Tibial artery (tissue), 4 donors: ENCODE data around the gene PSMA2.

Experiments used
- DNase-seq, 2 donors: peaks; one replicate each; pipeline ENCODE4 v3.0.0-alpha.2; 2019
- H3K27ac ChIP-seq, 2 donors: fragments of 200-600 bp; sonication (generic) in 1 of 2; 1 replicate in 1 of 2; 2 replicates in 1 of 2; pipeline ENCODE4 v1.5.1; 2018 to 2019; ENCODE audit warnings: mild to moderate bottlenecking in 1 of 2
- H3K27me3 ChIP-seq, 2 donors: fragments of 200-600 bp; sonication (generic) in 1 of 2; one replicate each; pipeline versions ENCODE4 v1.5.1 to v1.6.0; 2016 to 2019
- H3K36me3 ChIP-seq, 3 donors: fragments of 200-600 bp; sonication (generic) in 2 of 3; one replicate each; pipeline ENCODE4 v1.5.1; 2016 to 2019; ENCODE audit warnings: mild to moderate bottlenecking in 2 of 3
- H3K4me1 ChIP-seq, 4 donors: fragments of 200-600 bp; sonication (generic) in 2 of 4; 1 replicate in 3 of 4; 2 replicates in 1 of 4; pipeline ENCODE4 v1.5.1; 2016 to 2019
- H3K4me3 ChIP-seq, 2 donors: fragments of 200-600 bp; sonication (generic) in 1 of 2; 1 replicate in 1 of 2; 2 replicates in 1 of 2; pipeline ENCODE4 v1.5.1; 2018 to 2019; ENCODE audit warnings: mild to moderate bottlenecking in 2 of 2
- H3K9me3 ChIP-seq, 3 donors: fragments of 200-600 bp; sonication (generic) in 1 of 3; one replicate each; pipeline ENCODE4 v1.5.1; 2016 to 2019
- intact Hi-C: fragments of 100-400 bp; cut with DNase I; formaldehyde crosslinking; loops from one replicate; pipeline ENCODE4 v1.15.0; 2023; ENCODE audit warnings: low total_unique reads
- TF ChIP-seq, protein P1 (sequence below), 2 experiments: fragments of 200-600 bp in 1 of 2; fragments of 450-650 bp in 1 of 2; IDR thresholded peaks; one replicate each; pipeline ENCODE4 v1.5.1; 2017 to 2019; ENCODE audit warnings: antibody characterized with exemption in 2 of 2, mild to moderate bottlenecking in 1 of 2, moderate library complexity in 1 of 2

The PSMA2 gene

DNA sequence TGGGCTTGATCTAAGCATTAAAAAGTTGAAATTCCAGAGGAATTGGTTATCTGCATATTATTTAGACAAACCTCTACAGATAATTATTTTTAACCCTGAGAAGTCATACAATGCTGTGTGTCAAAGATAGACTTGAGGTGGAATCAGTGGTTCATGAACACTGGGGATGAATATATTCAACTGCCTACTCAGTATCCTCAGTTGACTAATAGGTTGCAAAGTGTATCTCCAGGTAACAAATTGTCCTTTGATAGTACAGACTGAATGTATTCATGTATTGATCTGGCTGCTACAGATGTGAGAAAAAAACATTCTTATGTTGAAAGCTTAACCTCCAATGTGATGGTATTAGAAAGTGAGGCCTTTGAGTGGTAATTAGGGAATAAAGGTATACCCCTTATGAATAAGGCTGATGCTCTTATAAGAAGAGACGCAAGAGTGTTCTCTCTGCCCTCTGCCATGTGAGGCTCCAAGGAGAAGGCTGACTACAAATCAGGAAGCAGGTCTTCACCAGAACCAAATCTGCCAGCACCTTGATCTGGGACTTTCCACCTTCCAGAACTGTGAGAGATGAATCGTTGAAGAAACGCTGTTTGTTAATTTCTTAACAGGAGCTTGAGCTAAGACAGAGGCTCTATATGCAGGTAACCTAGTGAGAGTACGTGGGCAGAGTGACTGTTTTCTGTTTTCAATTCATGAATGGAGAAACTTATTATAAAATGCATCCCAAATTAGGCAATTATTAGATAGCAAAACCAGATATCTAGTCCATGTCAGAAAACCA lies 7.7 kb upstream of the PSMA2 start:
- H3K36me3 ChIP-seq: peaks cover 29 to 51% (median 34%) of the 10 kb centered on the region in 3 donors
- TF ChIP-seq, protein P1, sequence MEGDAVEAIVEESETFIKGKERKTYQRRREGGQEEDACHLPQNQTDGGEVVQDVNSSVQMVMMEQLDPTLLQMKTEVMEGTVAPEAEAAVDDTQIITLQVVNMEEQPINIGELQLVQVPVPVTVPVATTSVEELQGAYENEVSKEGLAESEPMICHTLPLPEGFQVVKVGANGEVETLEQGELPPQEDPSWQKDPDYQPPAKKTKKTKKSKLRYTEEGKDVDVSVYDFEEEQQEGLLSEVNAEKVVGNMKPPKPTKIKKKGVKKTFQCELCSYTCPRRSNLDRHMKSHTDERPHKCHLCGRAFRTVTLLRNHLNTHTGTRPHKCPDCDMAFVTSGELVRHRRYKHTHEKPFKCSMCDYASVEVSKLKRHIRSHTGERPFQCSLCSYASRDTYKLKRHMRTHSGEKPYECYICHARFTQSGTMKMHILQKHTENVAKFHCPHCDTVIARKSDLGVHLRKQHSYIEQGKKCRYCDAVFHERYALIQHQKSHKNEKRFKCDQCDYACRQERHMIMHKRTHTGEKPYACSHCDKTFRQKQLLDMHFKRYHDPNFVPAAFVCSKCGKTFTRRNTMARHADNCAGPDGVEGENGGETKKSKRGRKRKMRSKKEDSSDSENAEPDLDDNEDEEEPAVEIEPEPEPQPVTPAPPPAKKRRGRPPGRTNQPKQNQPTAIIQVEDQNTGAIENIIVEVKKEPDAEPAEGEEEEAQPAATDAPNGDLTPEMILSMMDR (IDR thresholded peaks at IDR 0.05): no peak
- intact Hi-C loops: loop anchor here (10.0 kb wide), 1 partner anchor 325 kb away; no protein-coding TSS in a partner anchor

DNA sequence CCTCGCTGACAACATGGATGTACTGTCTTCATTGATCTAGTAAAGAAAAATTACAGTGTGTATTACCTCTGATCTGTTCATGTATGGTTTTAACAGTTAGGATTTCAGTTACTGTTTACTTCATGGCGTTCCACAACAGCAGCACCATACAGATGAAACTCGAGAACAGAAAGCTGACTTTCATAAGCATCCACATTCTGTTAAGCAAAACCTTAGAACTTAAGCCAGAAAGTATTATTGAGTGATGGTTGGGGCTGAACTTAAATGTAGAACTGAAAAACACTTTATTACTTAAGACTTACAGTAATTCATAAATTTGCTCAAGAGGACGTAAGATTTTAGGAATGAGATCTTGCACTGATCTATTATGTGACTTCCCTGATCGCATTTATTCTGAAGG lies 3.9 kb upstream of the PSMA2 start:
- TF ChIP-seq, protein P1 (IDR thresholded peaks at IDR 0.05): no peak
- Histone ChIP-seq H3K27me3 (no peaks in the 10 kb centered on the region), H3K36me3 (peaks cover 29 to 51% (median 34%) of the 10 kb centered on the region in 3 donors), H3K9me3 (no peaks in the 10 kb centered on the region), H3K4me1 (peaks cover 1 to 25% (median 17%) of the 10 kb centered on the region in 4 donors), H3K4me3 (no peak overlapping the region), H3K27ac (no peak overlapping the region)
- DNase-seq: no peak
- intact Hi-C loops: no loop called here

More for the DNA sequence above, 7.7 kb upstream of the PSMA2 start:
- Histone ChIP-seq H3K9me3 (no peaks in the 10 kb centered on the region), H3K27ac (no peak overlapping the region), H3K4me3 (no peak overlapping the region), H3K27me3 (no peaks in the 10 kb centered on the region), H3K4me1 (peaks cover 0 to 5% (median 0%) of the 10 kb centered on the region in 4 donors)
- no peak for DNase-seq

DNA sequence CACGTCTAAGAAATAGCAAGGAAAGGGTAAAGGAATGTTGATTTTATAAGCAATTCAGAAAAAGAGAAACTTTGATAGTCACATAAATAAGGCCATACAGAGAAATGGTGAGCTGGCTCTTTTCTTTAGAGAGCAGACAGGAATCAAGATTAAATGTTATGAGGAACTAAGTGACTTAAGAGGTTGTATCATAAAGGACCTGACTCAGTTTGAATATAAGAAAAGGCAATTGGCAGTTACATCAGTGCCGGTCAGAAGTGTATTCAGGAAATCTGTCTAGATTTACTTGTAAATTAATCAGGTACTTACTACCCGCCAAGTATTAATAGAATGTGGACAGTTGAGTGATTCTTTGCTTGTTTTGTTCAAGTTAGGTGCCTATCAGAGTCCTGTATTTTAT lies 2.3 kb upstream of the PSMA2 start:
- H3K4me3 ChIP-seq: no peak overlapping the region
- peaks cover 21 to 39% (median 23%) of the 10 kb centered on the region in 3 donors for H3K36me3 ChIP-seq
- H3K27me3 ChIP-seq: no peaks in the 10 kb centered on the region
- H3K4me1 ChIP-seq: peaks cover 5 to 41% (median 27%) of the 10 kb centered on the region in 4 donors
- no peak overlapping the region for H3K27ac ChIP-seq
- no peak for DNase-seq
- intact Hi-C loops: no loop called here
- TF ChIP-seq, protein P1 (IDR thresholded peaks at IDR 0.05): no peak
- H3K9me3 ChIP-seq: no peaks in the 10 kb centered on the region

DNA sequence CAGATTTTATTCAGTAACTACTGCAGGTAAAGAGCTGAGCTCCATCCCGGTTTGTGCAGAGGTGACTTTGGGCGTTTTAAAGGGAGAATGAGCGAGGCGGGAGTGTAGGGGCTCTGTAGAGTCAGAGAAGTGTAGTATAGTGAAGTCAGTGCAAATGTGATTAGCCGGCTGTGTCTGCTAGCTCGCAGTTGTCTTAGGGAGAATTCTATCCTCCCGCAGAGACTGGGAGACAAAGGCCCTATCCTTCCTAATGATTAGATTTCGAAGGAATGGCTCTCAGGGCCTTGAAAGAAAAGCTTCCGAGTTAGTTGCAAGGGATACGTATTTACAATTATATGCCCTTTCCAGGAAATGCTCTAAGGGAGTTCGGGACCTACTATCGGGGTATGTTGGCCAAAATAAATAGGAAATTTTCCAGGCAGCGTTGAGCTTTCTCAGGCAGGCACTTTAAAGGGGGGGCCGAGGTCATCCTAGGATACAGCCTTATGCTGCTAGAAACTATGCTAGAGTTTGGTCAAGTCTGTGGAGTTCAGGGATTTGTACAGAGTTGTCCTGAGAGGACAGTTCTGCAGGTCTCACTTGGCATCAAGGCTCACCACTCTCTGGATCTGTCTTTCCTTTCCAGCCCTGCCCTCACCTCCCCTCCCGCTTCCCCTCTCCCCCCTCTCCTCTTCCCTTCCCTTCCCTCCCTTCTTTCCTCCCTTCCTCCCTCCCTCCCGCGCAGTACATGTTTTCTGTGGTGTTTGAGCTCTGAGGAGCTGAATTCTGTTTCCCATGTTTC lies 1.0 kb upstream of the PSMA2 start:
- Histone ChIP-seq H3K4me3 (peak overlapping the region; percentile 63), H3K27me3 (no peaks in the 10 kb centered on the region), H3K27ac (peak overlapping the region; percentile 73 to 74), H3K4me1 (peaks cover 5 to 52% (median 27%) of the 10 kb centered on the region in 4 donors), H3K36me3 (peaks cover 10 to 27% (median 13%) of the 10 kb centered on the region in 3 donors), H3K9me3 (no peaks in the 10 kb centered on the region)
- DNase-seq: no peak
- TF ChIP-seq, protein P1 (IDR thresholded peaks at IDR 0.05): no peak
- intact Hi-C loops: no loop called here

DNA sequence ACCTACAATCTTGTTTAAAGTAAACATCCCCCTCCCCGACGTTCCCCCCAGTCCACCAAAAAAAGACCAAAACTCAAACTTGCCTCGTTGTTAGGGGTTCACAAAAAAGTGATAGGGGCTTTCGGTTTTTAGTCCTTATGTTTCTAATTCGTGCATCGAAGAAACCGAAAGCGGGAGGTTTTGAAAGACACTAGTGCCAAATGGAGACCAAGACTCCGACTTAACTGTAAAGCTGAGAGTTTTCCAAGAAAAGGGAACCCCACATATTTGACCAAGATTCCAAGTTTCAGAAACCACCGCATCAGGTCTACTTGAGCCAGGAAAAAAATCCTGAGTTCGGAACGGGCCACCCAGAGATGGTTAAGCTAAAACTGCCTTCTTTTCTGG lies 534 bp downstream of the PSMA2 start:
- Histone ChIP-seq H3K4me3 (peak overlapping the region; percentile 63), H3K9me3 (no peaks in the 10 kb centered on the region), H3K27ac (peak overlapping the region; percentile 73 to 74), H3K36me3 (peaks cover under 1 to 19% (median 10%) of the 10 kb centered on the region in 3 donors), H3K4me1 (peaks cover 5 to 59% (median 27%) of the 10 kb centered on the region in 4 donors), H3K27me3 (no peaks in the 10 kb centered on the region)
- DNase-seq: no peak
- TF ChIP-seq, protein P1 (IDR thresholded peaks at IDR 0.05): no peak
- intact Hi-C loops: no loop called here
